ENCODE results near the gene ATP1A4. TPM values are rescaled to one million over a fixed set of nuclear protein-coding genes. Genes with fewer than 3 reads are reported as not detected.

The ATP1A4 gene
- total and polyA plus RNA-seq, 9 of the 15 experiments (the other 6 are each of a cell fraction or from before 2014, with no cell fraction given), result 0.07 TPM; not detected in 8

DNA sequence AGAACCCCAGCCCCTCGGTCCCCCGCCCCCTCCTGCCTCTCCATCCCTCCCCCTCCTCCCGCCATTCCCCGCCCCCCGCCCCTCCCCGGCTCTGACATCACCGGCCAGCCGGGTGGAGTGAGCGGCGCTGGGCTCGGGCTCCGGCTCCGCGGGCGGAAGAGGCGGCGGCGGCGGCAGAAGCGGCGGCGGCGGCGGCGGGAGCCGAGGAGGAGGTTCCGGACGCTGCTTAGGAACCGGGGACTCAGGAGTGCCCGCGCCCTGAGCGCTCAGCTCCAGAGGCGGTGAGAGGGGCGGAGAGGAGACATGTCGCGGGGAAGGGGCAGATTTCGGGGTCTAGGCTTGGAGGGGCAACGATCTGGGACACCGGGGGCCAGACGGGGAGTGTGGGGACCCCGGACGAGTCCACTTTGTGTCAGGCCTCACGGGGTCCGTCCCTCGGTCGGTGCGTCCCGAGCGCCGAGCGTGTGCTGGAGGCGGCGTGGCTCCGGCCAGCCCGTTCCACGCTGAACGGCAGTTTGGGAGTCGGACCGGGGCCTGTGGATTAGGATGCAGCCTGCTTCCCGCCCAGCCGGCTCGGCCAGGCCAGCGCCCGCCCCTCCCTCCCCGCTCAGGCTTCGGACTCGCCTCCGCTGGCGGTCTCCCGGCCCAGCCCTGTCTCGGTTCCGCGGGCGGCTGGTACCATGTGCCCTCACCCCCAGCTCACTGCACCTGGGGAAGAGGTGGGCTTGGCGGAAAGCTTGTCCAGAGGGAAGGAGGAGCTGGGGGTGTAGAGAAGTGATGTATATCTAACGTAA lies 54.0 kb downstream of the ATP1A4 start, which contains the start of gene PEA15 (continued):
- TF ChIP-seq, protein P1, sequence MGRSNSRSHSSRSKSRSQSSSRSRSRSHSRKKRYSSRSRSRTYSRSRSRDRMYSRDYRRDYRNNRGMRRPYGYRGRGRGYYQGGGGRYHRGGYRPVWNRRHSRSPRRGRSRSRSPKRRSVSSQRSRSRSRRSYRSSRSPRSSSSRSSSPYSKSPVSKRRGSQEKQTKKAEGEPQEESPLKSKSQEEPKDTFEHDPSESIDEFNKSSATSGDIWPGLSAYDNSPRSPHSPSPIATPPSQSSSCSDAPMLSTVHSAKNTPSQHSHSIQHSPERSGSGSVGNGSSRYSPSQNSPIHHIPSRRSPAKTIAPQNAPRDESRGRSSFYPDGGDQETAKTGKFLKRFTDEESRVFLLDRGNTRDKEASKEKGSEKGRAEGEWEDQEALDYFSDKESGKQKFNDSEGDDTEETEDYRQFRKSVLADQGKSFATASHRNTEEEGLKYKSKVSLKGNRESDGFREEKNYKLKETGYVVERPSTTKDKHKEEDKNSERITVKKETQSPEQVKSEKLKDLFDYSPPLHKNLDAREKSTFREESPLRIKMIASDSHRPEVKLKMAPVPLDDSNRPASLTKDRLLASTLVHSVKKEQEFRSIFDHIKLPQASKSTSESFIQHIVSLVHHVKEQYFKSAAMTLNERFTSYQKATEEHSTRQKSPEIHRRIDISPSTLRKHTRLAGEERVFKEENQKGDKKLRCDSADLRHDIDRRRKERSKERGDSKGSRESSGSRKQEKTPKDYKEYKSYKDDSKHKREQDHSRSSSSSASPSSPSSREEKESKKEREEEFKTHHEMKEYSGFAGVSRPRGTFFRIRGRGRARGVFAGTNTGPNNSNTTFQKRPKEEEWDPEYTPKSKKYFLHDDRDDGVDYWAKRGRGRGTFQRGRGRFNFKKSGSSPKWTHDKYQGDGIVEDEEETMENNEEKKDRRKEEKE (IDR thresholded peaks at IDR 0.05; ENCODE audit: borderline replicate concordance in 1 of 2, control insufficient read depth in 1 of 2, low read depth in 2 of 2, low read length in 1 of 2), result no peak
- TF ChIP-seq, protein P2, sequence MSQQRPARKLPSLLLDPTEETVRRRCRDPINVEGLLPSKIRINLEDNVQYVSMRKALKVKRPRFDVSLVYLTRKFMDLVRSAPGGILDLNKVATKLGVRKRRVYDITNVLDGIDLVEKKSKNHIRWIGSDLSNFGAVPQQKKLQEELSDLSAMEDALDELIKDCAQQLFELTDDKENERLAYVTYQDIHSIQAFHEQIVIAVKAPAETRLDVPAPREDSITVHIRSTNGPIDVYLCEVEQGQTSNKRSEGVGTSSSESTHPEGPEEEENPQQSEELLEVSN (IDR thresholded peaks at IDR 0.05; ENCODE audit: borderline replicate concordance in 1 of 2, extremely low read depth in 1 of 2, insufficient read depth in 1 of 2, insufficient read length in 1 of 2, low read depth in 1 of 2, low read length in 1 of 2, poor library complexity in 1 of 2, severe bottlenecking in 1 of 2), result peak in 1 of 2 experiments; percentile 77
- no peak for TF ChIP-seq ZNF57 (CRISPR knock-in tag; IDR thresholded peaks at IDR 0.05)
- TF ChIP-seq PCBP2 (IDR thresholded peaks at IDR 0.05; ENCODE audit: low read depth, low read length, poor library complexity, severe bottlenecking), result no peak
- no peak for TF ChIP-seq POLR2H (tag; IDR thresholded peaks at IDR 0.05; ENCODE audit: low read depth)
- TF ChIP-seq RBM22 (IDR thresholded peaks at IDR 0.05; ENCODE audit: low read depth, low read length, poor library complexity, severe bottlenecking), result no peak
- TF ChIP-seq DACH1 (IDR thresholded peaks at IDR 0.05; ENCODE audit: partially characterized antibody), result no peak
- TF ChIP-seq, protein P3, sequence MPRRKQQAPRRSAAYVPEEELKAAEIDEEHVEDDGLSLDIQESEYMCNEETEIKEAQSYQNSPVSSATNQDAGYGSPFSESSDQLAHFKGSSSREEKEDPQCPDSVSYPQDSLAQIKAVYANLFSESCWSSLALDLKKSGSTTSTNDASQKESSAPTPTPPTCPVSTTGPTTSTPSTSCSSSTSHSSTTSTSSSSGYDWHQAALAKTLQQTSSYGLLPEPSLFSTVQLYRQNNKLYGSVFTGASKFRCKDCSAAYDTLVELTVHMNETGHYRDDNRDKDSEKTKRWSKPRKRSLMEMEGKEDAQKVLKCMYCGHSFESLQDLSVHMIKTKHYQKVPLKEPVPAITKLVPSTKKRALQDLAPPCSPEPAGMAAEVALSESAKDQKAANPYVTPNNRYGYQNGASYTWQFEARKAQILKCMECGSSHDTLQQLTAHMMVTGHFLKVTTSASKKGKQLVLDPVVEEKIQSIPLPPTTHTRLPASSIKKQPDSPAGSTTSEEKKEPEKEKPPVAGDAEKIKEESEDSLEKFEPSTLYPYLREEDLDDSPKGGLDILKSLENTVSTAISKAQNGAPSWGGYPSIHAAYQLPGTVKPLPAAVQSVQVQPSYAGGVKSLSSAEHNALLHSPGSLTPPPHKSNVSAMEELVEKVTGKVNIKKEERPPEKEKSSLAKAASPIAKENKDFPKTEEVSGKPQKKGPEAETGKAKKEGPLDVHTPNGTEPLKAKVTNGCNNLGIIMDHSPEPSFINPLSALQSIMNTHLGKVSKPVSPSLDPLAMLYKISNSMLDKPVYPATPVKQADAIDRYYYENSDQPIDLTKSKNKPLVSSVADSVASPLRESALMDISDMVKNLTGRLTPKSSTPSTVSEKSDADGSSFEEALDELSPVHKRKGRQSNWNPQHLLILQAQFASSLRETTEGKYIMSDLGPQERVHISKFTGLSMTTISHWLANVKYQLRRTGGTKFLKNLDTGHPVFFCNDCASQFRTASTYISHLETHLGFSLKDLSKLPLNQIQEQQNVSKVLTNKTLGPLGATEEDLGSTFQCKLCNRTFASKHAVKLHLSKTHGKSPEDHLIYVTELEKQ (CRISPR knock-in tag; IDR thresholded peaks at IDR 0.05), result no peak
- TF ChIP-seq, protein P4, sequence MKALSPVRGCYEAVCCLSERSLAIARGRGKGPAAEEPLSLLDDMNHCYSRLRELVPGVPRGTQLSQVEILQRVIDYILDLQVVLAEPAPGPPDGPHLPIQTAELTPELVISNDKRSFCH (CRISPR knock-in tag; IDR thresholded peaks at IDR 0.05), result no peak
- TF ChIP-seq, protein P4 (tag; IDR thresholded peaks at IDR 0.05), result no peak
- TF ChIP-seq BRD4 (IDR thresholded peaks at IDR 0.05), result no peak
- TF ChIP-seq HMG20A (CRISPR knock-in tag; conservative IDR thresholded peaks at IDR 0.05), result no peak
- no peak for TF ChIP-seq SREBF1 (IDR thresholded peaks at IDR 0.05; ENCODE audit: borderline replicate concordance, low read depth, low read length)
- no peak for TF ChIP-seq BMI1 (IDR thresholded peaks at IDR 0.05; ENCODE audit: low read length)
- TF ChIP-seq TEAD1 (CRISPR knock-in tag; IDR thresholded peaks at IDR 0.05), result peak in 1 of 2 experiments; percentile 35; a peak in 1 of 4 replicates
- TF ChIP-seq TBL1XR1 (IDR thresholded peaks at IDR 0.05; ENCODE audit: low read length in 2 of 2), result no peak
- no peak for TF ChIP-seq ZNF3 (CRISPR knock-in tag; IDR thresholded peaks at IDR 0.05)
- TF ChIP-seq KLF1 (tag; IDR thresholded peaks at IDR 0.05), result no peak
- TF ChIP-seq PTTG1 (tag; IDR thresholded peaks at IDR 0.05; ENCODE audit: low read depth), result no peak

Data from K562 (cell line).